ENCODE results near the gene CMAS.
"Not testable (repeated sequence)": the region's sequence is repeated elsewhere in the genome, so short reads cannot be mapped to it uniquely, and the experiment has no call there.

Gene CMAS

DNA sequence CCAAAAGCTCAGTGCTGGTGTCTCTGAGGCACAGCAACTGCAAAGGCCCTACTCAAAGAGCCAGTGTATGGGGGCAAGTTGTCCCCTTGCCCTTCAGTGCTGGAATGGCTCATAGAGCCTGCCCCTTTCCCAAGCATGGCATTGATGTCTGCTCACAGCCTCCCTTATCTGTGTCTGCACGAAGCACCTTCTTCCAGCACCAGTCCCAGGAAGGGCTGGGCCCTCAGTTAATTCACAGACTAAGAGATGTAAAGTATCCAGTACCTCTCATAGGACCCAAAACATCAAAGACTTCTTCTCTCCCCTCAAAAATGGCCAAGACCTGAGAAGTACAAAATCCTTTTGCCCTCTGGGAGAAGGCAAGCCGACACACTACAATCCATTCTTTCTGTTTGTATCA lies 1.6 kb upstream of the CMAS start:
- TF ChIP-seq, protein P1, sequence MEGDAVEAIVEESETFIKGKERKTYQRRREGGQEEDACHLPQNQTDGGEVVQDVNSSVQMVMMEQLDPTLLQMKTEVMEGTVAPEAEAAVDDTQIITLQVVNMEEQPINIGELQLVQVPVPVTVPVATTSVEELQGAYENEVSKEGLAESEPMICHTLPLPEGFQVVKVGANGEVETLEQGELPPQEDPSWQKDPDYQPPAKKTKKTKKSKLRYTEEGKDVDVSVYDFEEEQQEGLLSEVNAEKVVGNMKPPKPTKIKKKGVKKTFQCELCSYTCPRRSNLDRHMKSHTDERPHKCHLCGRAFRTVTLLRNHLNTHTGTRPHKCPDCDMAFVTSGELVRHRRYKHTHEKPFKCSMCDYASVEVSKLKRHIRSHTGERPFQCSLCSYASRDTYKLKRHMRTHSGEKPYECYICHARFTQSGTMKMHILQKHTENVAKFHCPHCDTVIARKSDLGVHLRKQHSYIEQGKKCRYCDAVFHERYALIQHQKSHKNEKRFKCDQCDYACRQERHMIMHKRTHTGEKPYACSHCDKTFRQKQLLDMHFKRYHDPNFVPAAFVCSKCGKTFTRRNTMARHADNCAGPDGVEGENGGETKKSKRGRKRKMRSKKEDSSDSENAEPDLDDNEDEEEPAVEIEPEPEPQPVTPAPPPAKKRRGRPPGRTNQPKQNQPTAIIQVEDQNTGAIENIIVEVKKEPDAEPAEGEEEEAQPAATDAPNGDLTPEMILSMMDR (conservative IDR thresholded peaks at IDR 0.05; ENCODE audit: control insufficient read depth, insufficient read depth, low read depth, low read length) = no peak
- H3K4me3 ChIP-seq (ENCODE audit: control insufficient read depth, low read depth, low read length) = no peak overlapping the region
- DNase-seq (ENCODE audit: low read depth) = no peak

DNA sequence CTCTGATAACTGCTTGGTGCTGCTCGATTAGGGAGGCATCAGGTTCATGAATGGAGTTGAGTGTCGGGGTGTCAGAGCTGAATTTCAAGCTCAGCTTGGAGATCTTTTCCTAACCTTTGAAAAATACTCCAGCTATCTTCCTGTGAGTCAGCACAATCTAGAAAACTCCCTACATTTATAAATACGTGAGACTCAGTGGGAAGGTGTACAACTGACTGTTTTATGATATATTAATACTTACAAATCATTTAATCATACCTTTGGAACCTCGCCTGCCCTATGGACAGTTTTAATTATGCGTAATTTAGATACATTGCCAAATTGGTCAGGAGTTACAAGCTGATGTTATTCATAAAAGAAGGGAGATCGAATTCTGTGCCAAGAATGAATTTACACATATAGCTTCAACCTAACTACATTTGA lies 961 bp downstream of the CMAS start:
- peak overlapping the region; percentile 88 for H3K4me3 ChIP-seq (ENCODE audit: control insufficient read depth, low read depth, low read length)
- DNase-seq (ENCODE audit: low read depth) = peak; percentile 31
- TF ChIP-seq, protein P1 (conservative IDR thresholded peaks at IDR 0.05; ENCODE audit: control insufficient read depth, insufficient read depth, low read depth, low read length) = no peak

DNA sequence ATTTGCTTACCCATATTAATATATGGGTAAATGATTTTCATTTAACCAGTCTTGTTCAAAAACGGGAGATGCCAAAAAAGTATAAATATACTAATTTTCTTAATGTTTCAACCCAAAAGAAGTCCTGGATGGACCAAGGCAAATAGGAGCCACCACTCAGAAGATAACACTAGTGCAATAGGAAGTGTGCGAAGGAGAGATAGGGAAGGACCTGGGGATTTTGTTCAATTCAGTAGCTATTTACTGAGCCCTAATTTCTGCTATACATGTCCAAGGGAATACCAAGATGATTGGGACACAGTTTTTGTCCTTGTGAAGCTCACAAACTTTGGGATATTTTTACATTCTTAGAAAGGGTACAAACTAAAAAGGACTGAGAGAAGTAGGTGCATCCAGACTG lies 1.5 kb downstream of the CMAS start:
- H3K4me3 ChIP-seq (ENCODE audit: control insufficient read depth, low read depth, low read length) = peak overlapping the region; percentile 88
- DNase-seq (ENCODE audit: low read depth) = no peak
- TF ChIP-seq, protein P1 (conservative IDR thresholded peaks at IDR 0.05; ENCODE audit: control insufficient read depth, insufficient read depth, low read depth, low read length) = no peak

DNA sequence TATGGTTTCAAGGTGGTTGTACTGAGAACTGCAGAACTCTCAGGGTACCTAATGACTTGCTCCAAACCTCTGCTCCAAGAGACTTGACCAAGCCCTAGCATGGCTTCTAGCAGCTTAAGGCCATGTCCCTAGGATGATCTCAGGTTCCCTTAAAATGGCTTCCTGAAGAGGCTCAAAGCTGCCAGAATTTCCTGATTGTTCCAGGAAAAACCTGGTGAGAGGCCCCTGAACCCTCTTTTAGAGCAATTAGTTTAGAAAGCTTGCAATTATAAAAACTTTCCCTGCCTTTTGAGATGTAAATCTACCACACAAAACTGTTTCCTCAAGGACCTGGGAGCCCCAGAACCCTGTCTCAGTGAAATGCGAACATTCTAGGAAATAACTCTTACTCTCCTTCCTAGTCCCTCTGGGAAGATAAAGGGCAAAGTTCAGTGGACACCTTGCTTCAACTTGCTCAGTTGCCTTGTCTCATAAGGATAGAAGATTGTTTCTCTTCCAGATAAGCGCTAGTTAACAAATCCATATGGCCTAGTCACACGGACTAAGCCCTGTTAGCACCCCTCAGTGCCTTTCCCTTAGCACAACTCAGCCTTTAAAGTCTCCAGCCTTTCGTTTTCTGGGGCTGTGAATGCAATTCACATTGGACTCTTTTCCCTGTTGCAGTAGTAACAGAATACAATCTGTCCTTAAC lies 2.5 kb downstream of the CMAS start:
- no peak for DNase-seq (ENCODE audit: low read depth)
- TF ChIP-seq, protein P1 (conservative IDR thresholded peaks at IDR 0.05; ENCODE audit: control insufficient read depth, insufficient read depth, low read depth, low read length) = no peak
- no peak overlapping the region for H3K4me3 ChIP-seq (ENCODE audit: control insufficient read depth, low read depth, low read length)

DNA sequence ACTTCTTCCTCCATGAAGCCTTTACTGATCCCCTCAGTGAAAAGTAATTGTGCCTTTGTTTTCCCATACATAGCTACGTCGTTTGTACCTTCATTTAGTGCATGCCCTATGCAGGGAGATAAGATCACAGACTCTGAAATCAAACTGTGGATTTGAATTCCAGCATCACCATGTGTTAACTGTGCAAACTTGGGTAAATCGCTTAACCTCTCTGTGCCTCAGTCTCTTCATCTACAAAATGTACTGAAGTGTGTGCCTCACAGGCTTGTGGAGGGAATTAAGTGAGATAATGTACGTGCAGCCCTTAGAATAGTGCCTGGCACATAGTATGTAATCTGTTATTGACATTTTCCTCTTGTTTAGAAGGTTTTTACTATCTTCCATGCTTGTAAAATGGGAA lies 4.1 kb downstream of the CMAS start:
- DNase-seq (ENCODE audit: low read depth) = no peak
- TF ChIP-seq, protein P1 (conservative IDR thresholded peaks at IDR 0.05; ENCODE audit: control insufficient read depth, insufficient read depth, low read depth, low read length) = no peak
- H3K4me3 ChIP-seq (ENCODE audit: control insufficient read depth, low read depth, low read length) = no peak overlapping the region

DNA sequence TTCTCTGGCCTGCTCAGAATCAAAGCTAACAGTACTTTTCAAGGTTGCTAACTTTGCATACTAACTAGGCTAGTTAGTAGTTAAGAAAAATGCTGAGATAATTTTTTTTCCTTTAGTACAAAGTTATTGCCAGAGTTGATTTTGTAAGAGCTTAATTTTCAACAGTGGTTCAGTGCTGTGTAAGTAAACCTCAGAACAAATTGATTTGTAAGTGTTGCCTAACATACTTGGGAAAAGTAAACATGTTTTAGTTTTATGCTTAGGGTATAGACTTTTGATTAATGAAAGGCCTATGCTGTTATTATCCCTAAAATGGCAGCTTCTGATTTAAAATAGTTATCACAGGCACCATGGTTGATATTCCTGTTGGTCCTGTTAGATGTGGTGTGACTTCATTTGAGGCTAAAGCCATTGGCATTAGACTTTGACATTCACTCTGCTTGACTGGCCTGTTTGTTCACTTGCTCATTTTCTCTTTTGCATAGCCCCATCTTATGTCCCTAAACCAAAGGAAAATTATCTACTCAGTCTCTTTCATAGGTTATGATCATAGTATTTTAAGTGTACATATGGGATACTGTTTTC lies 5.2 kb downstream of the CMAS start:
- H3K4me3 ChIP-seq (ENCODE audit: control insufficient read depth, low read depth, low read length) = no peak overlapping the region
- DNase-seq (ENCODE audit: low read depth) = peak; percentile 10
- TF ChIP-seq, protein P1 (conservative IDR thresholded peaks at IDR 0.05; ENCODE audit: control insufficient read depth, insufficient read depth, low read depth, low read length) = no peak

DNA sequence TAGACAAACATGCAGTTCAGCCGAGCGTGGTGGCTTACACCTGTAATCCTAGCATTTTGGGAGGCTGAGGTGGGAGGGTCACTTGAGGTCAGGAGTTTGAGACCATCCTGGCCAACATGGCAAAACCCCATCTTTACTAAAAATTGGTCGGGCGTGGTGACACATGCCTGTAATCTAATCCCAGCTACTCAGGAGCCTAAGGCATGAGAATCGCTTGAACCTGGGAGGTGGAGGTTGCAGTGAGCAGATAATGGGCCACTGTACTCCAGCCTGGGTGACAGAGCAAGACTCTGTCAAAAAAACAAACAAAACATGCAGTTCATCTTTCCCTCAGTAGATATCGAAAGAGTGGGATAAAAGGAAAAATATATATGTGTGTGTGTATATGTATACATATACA lies 7.0 kb downstream of the CMAS start:
- not testable (repeated sequence) for DNase-seq (ENCODE audit: low read depth); H3K4me3 ChIP-seq (ENCODE audit: control insufficient read depth, low read depth, low read length)
